HFF-Myc (cell line): ENCODE results near the gene CRIM1.
A peak's percentile ranks its signal among the peaks of the same experiment; 100 is the strongest.

Experiments
- DNase-seq: peaks from one replicate; pipeline ENCODE4 v3.0.0-alpha.2; 2011; ENCODE audit warnings: low read depth; ENCODE audit errors: extremely low read depth
- H3K4me3 ChIP-seq: replicated peaks from 2 replicates; pipeline ENCODE4 v1.5.1; 2011; ENCODE audit warnings: low read depth, mild to moderate bottlenecking, control low read depth, low read length
- TF ChIP-seq, protein P1 (sequence below): IDR thresholded peaks from 2 replicates; pipeline ENCODE4 v1.5.1; 2012; ENCODE audit warnings: mild to moderate bottlenecking, low read depth, low read length, control low read depth; ENCODE audit errors: missing control alignments

CRIM1 gene

DNA sequence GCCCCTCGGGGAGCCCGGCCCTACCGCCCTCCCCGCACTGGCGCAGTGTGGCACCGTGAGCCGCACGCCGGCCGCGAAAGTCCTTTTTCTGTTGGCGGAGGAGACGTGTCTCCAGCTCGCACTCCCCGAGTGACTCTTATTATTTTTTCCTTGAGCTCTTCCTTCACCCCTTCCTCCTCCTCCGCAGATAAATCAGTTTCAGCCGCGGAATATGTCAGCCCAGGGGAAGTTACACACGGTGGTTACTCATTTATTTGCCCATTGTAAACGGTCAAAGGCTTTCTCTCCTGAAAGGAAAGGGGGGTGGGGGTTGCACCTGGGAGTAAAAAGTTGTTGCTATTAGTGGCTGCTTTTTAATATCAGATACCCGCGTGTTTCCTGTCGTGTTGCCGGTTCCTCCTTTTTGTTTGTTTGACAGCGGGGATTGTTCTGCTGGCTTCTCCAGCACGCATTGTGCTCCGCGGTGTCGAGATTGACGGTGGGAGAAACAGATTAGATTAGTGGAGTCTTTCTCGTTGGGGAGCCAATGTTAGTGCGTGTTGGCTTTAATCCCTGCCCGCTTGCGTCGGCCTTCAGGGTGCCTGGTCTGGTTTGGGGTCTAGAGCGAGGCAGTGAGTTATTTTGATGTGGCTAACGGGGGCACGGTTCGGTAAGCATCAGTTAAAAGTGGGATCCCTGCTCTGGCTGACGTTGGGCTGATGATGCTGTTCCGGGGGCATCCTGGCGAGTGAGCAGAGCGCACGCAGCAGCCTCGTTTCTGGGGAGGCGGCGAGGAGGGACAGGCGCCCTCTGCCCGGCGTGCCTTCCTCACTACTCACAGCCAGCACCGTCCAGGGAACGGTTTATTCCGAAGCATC lies 1.6 kb downstream of the CRIM1 start:
- DNase-seq = no peak
- TF ChIP-seq, protein P1, sequence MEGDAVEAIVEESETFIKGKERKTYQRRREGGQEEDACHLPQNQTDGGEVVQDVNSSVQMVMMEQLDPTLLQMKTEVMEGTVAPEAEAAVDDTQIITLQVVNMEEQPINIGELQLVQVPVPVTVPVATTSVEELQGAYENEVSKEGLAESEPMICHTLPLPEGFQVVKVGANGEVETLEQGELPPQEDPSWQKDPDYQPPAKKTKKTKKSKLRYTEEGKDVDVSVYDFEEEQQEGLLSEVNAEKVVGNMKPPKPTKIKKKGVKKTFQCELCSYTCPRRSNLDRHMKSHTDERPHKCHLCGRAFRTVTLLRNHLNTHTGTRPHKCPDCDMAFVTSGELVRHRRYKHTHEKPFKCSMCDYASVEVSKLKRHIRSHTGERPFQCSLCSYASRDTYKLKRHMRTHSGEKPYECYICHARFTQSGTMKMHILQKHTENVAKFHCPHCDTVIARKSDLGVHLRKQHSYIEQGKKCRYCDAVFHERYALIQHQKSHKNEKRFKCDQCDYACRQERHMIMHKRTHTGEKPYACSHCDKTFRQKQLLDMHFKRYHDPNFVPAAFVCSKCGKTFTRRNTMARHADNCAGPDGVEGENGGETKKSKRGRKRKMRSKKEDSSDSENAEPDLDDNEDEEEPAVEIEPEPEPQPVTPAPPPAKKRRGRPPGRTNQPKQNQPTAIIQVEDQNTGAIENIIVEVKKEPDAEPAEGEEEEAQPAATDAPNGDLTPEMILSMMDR = no peak
- H3K4me3 ChIP-seq = peak overlapping the region; percentile 97

DNA sequence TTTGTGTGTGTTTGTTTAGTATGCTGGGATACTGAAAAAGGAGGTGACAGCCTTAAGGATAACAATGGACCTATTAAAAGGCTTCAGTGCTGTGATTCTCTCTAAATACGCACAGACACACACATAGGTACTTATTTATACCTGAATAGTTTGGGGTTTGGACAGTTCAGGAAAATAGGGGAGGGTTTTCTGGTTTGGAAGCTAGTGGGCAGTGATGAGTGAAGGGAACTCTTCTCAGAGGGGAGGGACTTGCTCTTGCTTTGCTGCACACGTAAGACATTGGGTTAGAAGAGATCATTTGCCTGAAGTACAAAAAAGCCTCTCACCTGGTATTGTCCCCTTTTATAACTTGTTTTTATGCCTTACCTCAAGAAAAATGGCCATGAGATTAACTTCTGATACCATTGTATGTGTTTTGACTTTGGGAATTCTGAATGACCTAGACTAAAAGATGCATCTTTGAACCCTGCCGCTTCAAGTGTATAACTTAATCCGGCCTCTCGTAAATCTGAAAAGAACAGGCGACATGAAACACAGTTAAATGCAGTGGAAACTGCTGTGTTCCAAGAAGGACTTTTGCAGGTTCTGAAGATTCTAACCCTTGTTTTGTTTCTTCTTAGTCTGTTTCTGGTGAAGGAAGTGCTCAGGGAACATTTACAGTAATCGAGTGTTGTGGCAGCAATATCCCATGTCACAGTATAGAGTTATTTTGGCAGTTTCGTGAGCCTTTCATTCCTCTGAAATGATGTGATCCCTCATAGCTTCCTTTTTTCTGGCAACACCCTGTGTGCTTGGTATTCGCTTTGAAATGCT lies 2.5 kb downstream of the CRIM1 start:
- no peak for DNase-seq
- H3K4me3 ChIP-seq = peak overlapping the region; percentile 97
- TF ChIP-seq, protein P1 = peak; percentile 58

DNA sequence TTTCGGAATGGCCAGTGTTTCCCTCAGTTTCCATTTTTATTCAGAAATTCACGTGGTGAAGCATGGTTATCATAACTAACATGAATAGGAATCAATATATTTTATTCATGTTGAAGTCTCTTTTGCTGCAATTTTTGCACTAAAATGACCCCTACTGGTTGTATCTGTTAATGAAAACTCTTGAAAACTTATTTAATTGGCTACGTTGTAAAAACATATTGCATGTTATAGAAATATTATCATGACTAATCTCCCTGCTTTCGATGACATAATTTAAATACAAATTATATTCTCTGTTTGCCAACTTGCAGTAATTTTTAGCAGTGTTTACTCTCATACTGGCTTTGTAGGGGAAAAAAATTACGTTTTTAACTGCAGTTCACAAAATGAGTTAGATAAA lies 3.5 kb downstream of the CRIM1 start:
- TF ChIP-seq, protein P1 = no peak
- no peak for DNase-seq
- H3K4me3 ChIP-seq = peak overlapping the region; percentile 97

DNA sequence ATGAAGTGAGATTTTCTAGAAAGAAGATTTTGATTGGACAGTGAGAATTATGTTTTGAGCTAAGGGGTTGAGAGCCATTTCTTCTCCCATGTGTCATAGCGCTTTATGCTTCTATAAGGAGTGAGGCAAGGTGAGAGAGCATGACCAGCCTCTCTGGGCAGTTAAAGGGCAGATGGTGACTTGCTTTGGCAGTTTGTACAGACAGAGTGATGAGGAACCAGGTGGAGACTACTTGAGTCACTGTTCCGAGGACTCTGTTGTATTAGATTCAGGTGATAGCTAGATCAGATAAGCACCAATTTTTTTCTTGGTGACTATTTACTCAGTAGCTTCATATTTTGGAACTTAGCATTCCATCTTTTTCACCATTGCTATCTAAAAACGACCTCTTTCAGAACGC lies 4.5 kb downstream of the CRIM1 start:
- peak overlapping the region; percentile 97 for H3K4me3 ChIP-seq
- DNase-seq = no peak
- TF ChIP-seq, protein P1 = no peak

DNA sequence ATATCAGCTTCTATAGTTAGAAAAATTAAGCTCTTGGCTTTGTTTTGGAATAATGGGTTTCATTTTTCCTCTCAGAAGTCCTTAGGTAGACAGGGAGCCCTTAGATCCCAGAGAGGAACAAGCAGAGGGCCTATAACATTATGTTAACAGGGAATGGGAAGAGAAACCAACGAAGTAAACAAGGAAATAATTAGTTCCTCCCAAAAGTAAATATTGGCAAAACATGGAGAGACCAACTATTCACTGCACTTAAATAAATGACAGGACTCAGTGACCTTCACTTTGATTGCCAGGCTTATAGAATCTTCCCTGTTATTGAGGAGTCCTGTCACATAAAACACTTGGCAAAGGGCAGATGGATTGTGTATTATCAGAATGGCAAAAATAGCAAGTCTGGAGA lies 5.3 kb downstream of the CRIM1 start:
- H3K4me3 ChIP-seq = no peak overlapping the region
- no peak for DNase-seq
- TF ChIP-seq, protein P1 = no peak

DNA sequence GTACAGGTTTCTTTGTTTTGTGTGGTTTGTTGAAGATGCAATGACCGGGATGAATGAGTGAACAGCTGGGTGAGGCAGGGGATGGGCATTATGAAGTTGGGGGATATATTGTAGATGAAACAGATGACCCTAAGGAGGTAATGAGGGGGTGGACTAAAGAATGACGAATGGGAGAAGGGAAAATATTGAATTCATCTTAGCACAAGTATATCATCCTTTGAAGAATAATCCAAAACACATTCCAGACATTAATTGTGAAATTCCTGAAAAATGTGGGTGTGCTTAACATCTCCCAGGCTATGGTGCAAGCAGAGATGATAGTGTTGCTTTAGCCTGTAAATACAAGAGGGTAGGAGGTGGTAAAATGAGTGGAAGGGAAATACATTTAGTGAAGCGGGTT lies 5.8 kb downstream of the CRIM1 start:
- no peak for DNase-seq
- TF ChIP-seq, protein P1 = no peak
- H3K4me3 ChIP-seq = no peak overlapping the region
